ENCODE results near the gene TAF5L.

TAF5L gene

GRCh38 chr1:229625915-229626831 lies at the start of gene TAF5L, which contains the start of gene URB2:
TSS of gene TAF5L (minus strand) at chr1:229626122. CDS start at chr1:229614482, 11,640 bp downstream.
TSS of gene URB2 (plus strand) at chr1:229626247. CDS start at chr1:229627634, 1,387 bp downstream.
- DNase-seq = peak; percentile 82

- DNase-seq = no peak
Measured at GRCh38 chr1:229675396-229675795, 49.5 kb upstream of the TAF5L start.

GRCh38 chr1:229674042-229674441 lies 48.1 kb upstream of the TAF5L start:
- DNase-seq = no peak

GRCh38 chr1:229672246-229672645 lies 46.3 kb upstream of the TAF5L start:
- no peak for DNase-seq

GRCh38 chr1:229671310-229671709 lies 45.4 kb upstream of the TAF5L start:
- no peak for DNase-seq

DNA sequence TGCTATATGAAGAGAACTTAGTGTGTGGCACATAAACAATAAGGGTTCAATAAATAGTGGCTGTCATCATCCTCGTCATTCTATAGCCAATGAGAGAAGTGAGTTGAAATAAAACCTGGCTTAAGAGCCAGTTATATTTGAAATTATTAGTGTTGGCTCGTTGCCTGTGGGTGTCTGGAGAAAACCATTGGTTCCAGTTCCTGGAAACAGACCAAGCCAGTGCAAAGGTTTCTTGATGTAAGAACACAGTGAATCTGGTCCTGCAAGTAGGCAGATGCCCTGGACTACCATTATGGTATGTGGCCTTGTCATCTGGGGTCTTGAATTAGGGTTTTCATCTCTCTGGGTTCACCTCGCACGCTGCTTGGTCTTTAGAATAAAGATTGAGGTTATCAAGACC lies 43.4 kb upstream of the TAF5L start:
- DNase-seq = no peak

DNA sequence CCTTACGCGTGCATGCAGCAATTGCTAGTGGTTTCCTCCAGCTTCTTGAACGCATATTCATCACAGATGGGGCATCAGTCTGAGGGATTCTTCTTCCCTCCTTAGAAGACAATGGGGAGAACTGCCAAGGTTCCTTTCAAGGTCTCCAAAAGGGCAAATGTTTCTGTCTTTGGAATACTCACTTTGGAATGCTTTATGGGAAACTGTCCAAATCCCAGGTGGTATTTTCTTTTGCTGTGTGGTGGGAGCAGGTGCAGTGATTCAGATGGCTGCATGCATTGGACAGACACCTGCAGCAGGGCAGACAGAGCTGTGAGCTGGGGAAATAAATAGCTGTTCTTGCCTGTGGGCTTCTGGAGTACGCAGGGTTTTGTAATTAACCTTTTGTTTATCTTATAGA lies 40.7 kb upstream of the TAF5L start:
- DNase-seq = no peak

DNA sequence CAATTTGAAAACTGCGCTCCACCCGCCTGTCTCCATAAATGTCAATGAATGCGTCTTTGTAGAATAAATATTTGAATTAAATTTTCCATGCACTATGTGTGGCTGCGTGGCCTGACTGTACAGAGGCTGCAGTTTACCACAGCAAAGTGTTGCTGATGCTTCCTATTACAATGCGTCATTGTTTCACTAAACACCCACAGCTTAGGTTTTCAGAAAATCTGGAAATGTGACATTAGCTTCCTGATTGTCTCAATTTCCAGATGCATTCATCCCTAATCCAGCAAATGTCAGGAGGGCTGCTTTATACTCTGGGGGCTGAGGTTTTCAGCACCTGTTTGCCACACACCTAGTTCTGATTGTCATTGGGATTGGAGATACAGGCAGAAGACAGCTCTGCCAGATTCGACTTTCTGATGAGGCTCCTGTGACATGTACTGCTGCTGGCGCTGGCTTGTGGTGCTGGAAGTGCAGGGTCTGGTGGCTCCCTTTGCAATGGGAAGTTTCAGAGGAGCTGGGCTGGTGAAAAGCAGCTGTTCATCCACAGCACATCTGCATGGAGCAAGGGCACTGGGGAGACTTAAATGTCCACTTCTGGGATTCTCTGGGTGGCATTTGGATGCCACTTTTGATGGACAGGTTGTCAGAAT lies 40.1 kb upstream of the TAF5L start:
- DNase-seq = no peak

GRCh38 chr1:229664133-229664689 lies 38.3 kb upstream of the TAF5L start:
- DNase-seq = no peak

DNA sequence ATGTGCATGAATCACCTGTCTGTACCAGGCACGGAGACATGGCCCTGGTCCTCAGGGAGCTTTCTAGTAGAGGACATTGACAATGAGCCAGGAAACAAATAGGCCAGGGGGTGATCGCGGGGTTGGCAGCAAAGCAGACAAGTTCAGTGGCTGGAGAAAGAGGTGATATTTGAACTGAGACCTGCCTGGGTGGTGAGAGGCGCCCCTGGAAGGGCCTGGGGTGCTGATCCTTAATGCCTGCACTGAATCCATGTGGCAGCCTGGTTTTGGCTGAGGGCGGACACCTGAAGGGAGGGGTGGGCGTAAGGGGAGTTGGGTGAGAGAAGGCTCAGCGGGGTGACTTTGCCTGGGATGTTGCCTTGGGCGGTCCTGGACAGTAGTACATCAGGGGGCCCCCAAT lies 36.0 kb upstream of the TAF5L start:
- DNase-seq = no peak

DNA sequence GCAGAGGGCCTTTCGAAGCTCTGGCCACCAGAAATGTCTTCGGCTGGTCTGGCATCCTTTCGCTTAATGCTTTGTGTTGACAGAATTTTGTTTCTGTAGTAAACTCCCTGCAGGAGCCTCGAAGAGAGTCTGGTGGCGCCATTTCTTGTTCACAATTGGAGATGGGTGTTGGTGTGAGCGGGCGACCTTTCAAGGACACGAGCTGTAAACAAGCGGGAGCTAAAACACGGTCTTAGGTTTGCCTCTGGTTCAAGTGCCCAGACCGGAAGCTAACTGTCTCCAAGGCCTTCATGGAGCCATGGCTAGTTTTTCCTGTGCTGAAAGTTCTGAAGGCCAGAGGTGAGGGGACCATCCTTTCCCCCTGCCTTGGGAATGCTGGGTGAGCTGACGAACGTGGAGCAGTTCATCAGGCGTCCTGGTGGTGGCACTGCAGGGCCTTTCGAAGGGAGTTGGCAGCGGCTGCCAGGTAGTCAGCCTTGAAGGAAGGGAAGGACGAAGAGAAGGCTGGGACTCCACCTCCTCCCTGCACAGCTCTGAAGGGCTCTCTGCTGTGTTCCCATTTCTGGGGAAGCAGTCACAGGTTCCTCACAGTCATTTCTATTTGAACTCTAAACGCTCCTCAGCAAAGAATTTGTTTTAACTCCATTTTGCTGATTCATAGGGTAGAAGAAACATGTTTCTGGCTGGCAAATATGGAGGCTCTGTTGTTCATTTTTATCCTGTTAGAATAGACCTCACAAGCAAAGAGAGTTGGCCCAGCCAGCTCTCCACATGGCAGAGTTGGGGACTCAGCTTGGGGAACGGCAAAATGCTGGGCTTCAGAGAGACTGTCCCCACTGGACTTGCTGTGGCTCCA lies 35.3 kb upstream of the TAF5L start:
- DNase-seq = peak; percentile 35

- no peak for DNase-seq
Measured at GRCh38 chr1:229657993-229658755, 32.3 kb upstream of the TAF5L start.

DNA sequence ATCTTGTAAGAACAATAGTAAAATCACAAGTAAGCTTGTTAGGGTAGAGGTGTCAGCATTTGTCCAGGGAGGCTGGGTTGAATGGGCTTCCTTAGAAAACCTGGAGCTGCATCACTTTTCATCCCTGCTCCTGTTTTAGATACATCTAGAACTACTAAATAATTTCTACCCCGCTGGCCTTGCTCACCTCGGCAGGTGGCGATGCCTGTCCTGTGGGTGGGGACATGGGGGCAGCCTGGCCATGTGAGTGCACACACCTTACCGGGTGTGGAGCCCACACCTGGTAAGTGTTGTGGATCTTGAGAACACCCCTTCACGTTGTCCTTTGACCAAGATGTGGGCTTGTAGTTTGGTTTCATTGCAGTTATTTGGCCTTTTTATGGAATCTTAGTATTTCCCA lies 29.9 kb upstream of the TAF5L start:
- DNase-seq = no peak

DNA sequence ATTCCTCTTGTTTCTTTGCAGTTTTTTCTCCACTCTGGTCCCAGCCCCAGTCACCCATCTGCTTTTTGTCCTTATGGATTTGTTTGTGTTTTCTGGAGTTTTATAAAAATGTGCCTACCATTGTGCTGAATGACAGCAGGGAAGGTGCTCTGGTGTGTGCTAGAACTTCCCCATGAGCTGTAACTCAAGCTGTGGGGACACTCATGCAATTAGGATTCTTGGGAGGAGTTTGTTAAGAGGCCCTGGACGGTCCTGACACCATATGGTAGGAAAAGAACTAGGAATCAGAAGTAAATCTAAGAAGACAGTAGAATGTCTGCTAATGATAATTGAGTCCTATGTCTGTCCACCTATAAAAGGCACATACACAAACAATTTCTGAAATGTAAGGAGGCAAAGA lies 27.5 kb upstream of the TAF5L start:
- DNase-seq = no peak

DNA sequence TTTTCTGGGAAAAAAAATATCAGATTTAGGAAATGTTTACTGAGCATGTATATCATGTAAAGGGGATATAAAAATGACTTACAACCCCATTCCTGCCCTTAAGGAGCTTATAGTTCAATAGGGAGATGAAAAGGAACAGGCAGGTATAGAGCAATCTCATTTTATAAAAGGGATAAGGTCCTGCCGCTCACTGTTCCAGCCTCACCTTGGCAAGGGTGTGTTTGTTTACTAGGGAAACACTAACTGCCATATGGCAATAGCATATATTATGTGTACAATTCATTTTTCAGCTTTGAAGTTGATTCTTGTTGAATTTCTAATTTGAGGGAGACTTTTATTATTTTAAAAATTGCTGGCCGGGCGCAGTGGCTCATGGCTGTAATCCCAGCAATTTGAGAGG lies 25.6 kb upstream of the TAF5L start:
- no peak for DNase-seq

DNA sequence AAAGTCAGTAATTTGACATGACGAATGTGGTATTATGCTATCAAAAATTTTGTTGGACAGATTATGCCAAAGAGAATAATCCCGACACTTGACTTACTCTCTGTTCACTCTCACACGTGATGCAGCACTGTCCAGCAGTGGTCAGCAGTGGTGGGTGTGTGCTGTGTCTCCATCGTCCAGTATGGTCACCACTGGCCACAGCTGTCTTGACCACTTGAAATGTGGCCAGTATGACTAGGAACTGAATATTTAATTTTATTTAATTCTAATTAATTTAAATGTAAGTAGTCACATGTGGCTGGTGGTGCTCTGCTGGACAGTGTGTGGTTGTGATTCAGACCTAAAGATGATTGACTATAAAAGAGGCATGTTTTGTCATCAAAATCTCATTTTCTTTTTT lies 24.1 kb upstream of the TAF5L start:
- DNase-seq = no peak

DNA sequence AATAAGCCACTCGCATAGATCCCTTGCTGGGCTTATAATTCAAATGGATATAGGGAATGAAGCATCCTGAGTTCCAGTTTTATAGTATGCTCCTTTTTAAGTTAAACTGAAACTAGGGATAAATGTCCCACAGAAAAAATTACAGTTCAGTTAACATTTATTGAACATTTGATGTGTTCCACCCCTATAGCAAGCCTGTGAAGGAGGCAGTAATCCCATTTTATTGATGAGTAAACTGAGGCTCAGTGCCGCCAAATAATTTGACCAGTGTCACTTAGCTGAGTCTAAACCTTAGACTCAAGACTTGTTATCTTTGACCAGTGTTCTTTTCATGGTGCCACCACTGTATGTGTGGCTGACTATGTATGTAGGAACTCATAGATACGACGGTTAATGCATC lies 22.5 kb upstream of the TAF5L start:
- no peak for DNase-seq

- no peak for DNase-seq
Measured at GRCh38 chr1:229645324-229645993, 19.5 kb upstream of the TAF5L start.

- DNase-seq = no peak
Measured at GRCh38 chr1:229643996-229644745, 18.2 kb upstream of the TAF5L start.

DNA sequence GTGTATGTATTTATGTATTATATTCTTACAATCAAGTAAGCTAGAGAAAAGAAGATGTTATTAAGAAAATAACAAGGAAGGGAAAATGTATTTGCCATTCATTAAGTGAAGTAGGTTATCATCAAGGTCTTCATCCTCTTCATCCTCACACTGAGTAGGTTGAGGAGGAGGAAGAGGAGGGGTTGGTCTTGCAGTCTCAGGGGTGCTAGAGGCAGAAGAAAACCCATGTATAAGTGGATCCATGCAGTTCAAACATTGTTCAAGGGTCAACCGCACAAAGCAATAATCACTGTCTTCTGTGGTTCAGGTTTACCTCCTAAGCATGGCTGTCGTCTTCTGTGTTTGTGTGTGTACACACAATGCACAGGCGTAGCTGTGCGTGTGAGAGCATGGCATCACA lies 17.0 kb upstream of the TAF5L start:
- no peak for DNase-seq

- no peak for DNase-seq
Measured at GRCh38 chr1:229642376-229642775, 16.5 kb upstream of the TAF5L start.
